ENCODE results near the gene DNAJC21. TPM values are rescaled to one million over a fixed set of nuclear protein-coding genes. Genes with fewer than 3 reads are reported as not detected.
A peak's percentile ranks its signal among the peaks of the same experiment; 100 is the strongest.
"Not testable (repeated sequence)": the region's sequence is repeated elsewhere in the genome, so short reads cannot be mapped to it uniquely, and the experiment has no call there.

The DNAJC21 gene
- total RNA-seq, 5 donors from 2014 or later (not counting 1 experiment from before 2014, with no cell fraction given), result 46.2 to 56.0 (median 51.9) TPM

GRCh38 chr5:34957857-34958690 is 28.7 kb downstream of the DNAJC21 start:
- ATAC-seq (replicated peaks in 1 of 4), result peak in 3 of 4 experiments; percentile 40 to 66 (median 63)
- Mint-ChIP-seq H3K9me3 (no peaks in the 10 kb centered on the region), H3K27me3 (no peaks in the 10 kb centered on the region), H3K4me1 (peaks cover 0 to 11% (median 8%) of the 10 kb centered on the region in 3 donors), H3K36me3 (peaks cover 19% of the 10 kb centered on the region), H3K27ac (peak overlapping the region; percentile 30 to 47), H3K4me3 (no peak overlapping the region)
- peak in 3 of 35 experiments; percentile 2 to 25 (median 3) for DNase-seq
- WGBS (ENCODE audit: insufficient coverage), result 75% methylated on average over 2 of the region's 5 CpGs
- ChIA-PET CTCF (no interaction called here), POLR2A (no interaction called here)
- Histone ChIP-seq H3K4me1 (ENCODE audit: control insufficient read depth in 1 of 2, extremely low read depth in 1 of 2, insufficient read depth in 2 of 2, low read length in 2 of 2) (no peaks in the 10 kb centered on the region), H3K36me3 (ENCODE audit: control insufficient read depth in 2 of 2, extremely low read depth in 1 of 2, insufficient read depth in 1 of 2, low read length in 1 of 2) (peaks cover 0 to 8% of the 10 kb centered on the region in 2 donors), H3K27ac (ENCODE audit: low read length) (no peak overlapping the region), H3K27me3 (replicated peaks in 1 of 2; ENCODE audit: control insufficient read depth in 2 of 2, extremely low read depth in 1 of 2, insufficient read depth in 2 of 2, low read length in 1 of 2) (no peaks in the 10 kb centered on the region), H3K4me3 (ENCODE audit: control insufficient read depth in 1 of 2, extremely low read depth in 1 of 2, low read length in 1 of 2) (no peak overlapping the region), H3K9me3 (no peaks in the 10 kb centered on the region)

DNA sequence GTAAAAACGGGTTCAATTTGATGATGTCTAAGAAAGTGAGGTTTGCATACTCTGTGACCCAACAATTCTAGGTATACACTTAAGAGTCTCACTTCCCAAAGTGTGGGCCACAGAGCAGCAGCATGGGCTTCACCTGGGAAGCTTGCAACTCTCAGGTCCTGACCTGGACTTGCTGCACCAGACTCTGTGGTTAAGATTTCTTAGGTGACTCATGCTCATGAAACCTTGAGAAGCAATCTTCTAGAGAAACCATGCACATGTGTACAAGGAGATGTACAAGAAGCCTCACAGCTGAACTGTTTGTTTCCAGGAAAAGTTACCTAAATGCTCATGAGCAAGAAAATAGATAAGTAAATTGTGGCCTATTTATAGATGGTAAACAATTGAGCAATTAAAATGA is 30.0 kb downstream of the DNAJC21 start:
- Histone ChIP-seq H3K27me3 (replicated peaks in 1 of 2; ENCODE audit: control insufficient read depth in 2 of 2, extremely low read depth in 1 of 2, insufficient read depth in 2 of 2, low read length in 1 of 2) (no peaks in the 10 kb centered on the region), H3K9me3 (no peaks in the 10 kb centered on the region), H3K36me3 (ENCODE audit: control insufficient read depth in 2 of 2, extremely low read depth in 1 of 2, insufficient read depth in 1 of 2, low read length in 1 of 2) (peaks cover 0 to 3% of the 10 kb centered on the region in 2 donors), H3K4me3 (ENCODE audit: control insufficient read depth in 1 of 2, extremely low read depth in 1 of 2, low read length in 1 of 2) (no peak overlapping the region), H3K4me1 (ENCODE audit: control insufficient read depth in 1 of 2, extremely low read depth in 1 of 2, insufficient read depth in 2 of 2, low read length in 2 of 2) (no peaks in the 10 kb centered on the region), H3K27ac (ENCODE audit: low read length) (no peak overlapping the region)
- Mint-ChIP-seq H3K36me3 (peaks cover 17% of the 10 kb centered on the region), H3K27ac (peak overlapping the region in 1 of 2 donors; percentile 44), H3K27me3 (no peaks in the 10 kb centered on the region), H3K4me3 (no peak overlapping the region), H3K4me1 (peaks cover 0 to 11% (median 8%) of the 10 kb centered on the region in 3 donors), H3K9me3 (no peaks in the 10 kb centered on the region)
- no peak for DNase-seq
- ChIA-PET POLR2A (interaction anchor here in 1 of 2 donors (0.6 kb wide), 1 partner anchor 677 kb away, joined by 8 read pairs; no protein-coding TSS in a partner anchor), CTCF (no interaction called here)
- ATAC-seq (replicated peaks in 1 of 4), result peak in 1 of 4 experiments; percentile 37
- WGBS (ENCODE audit: insufficient coverage), result no CpG with 5 or more reads among the region's 1 CpG

- Mint-ChIP-seq H3K36me3 (peaks cover 26% of the 10 kb centered on the region), H3K27ac (no peak overlapping the region), H3K4me3 (no peak overlapping the region), H3K9me3 (peaks cover 2 to 14% (median 11%) of the 10 kb centered on the region in 3 donors), H3K27me3 (no peaks in the 10 kb centered on the region), H3K4me1 (no peaks in the 10 kb centered on the region)
- Histone ChIP-seq H3K4me1 (ENCODE audit: control insufficient read depth in 1 of 2, extremely low read depth in 1 of 2, insufficient read depth in 2 of 2, low read length in 2 of 2) (no peaks in the 10 kb centered on the region), H3K36me3 (ENCODE audit: control insufficient read depth in 2 of 2, extremely low read depth in 1 of 2, insufficient read depth in 1 of 2, low read length in 1 of 2) (no peaks in the 10 kb centered on the region), H3K27ac (ENCODE audit: low read length) (no peak overlapping the region), H3K27me3 (replicated peaks in 1 of 2; ENCODE audit: control insufficient read depth in 2 of 2, extremely low read depth in 1 of 2, insufficient read depth in 2 of 2, low read length in 1 of 2) (no peaks in the 10 kb centered on the region), H3K4me3 (ENCODE audit: control insufficient read depth in 1 of 2, extremely low read depth in 1 of 2, low read length in 1 of 2) (no peak overlapping the region), H3K9me3 (no peaks in the 10 kb centered on the region)
- ATAC-seq (replicated peaks in 1 of 4) (no peak), DNase-seq (no peak)
- ChIA-PET POLR2A (no interaction called here), CTCF (no interaction called here)
- WGBS (ENCODE audit: insufficient coverage), result 100% methylated on average over 1 of the region's 4 CpGs
Observed at GRCh38 chr5:34967540-34967939, 38.2 kb downstream of the DNAJC21 start.

DNA sequence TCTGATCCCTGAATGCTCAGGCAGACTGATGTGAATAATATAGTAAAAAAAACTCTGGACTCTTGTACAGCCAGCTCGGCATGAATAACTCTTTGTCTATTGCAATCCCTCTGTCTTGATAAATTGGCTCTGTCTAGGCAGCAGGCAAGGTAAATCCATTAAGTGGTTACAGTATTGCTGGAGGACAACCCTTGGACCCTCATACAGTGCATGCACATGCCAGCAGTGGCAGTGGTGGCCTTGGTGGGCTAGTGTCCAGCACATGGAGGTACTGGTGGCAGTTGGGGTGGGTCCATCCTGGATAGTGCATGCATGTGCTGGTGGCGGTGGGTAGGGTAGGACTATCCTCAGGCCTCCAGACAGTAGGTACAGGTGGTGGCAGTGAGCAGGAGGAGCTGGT is 38.9 kb downstream of the DNAJC21 start:
- 94% methylated on average over 2 of the region's 2 CpGs for WGBS (ENCODE audit: insufficient coverage)
- H3K27ac Mint-ChIP-seq, result no peak overlapping the region
- Histone ChIP-seq H3K36me3 (ENCODE audit: control insufficient read depth in 2 of 2, extremely low read depth in 1 of 2, insufficient read depth in 1 of 2, low read length in 1 of 2) (no peaks in the 10 kb centered on the region), H3K27me3 (replicated peaks in 1 of 2; ENCODE audit: control insufficient read depth in 2 of 2, extremely low read depth in 1 of 2, insufficient read depth in 2 of 2, low read length in 1 of 2) (no peaks in the 10 kb centered on the region), H3K4me3 (ENCODE audit: control insufficient read depth in 1 of 2, extremely low read depth in 1 of 2, low read length in 1 of 2) (no peak overlapping the region), H3K9me3 (no peaks in the 10 kb centered on the region), H3K27ac (ENCODE audit: low read length) (no peak overlapping the region), H3K4me1 (ENCODE audit: control insufficient read depth in 1 of 2, extremely low read depth in 1 of 2, insufficient read depth in 2 of 2, low read length in 2 of 2) (no peaks in the 10 kb centered on the region)
- ATAC-seq (replicated peaks in 1 of 4), result no peak
- H3K27me3 Mint-ChIP-seq, result no peaks in the 10 kb centered on the region
- peaks cover 2 to 14% (median 11%) of the 10 kb centered on the region in 3 donors for H3K9me3 Mint-ChIP-seq
- ChIA-PET CTCF (no interaction called here), POLR2A (no interaction called here)
- DNase-seq, result no peak
- H3K4me1 Mint-ChIP-seq, result no peaks in the 10 kb centered on the region
- H3K4me3 Mint-ChIP-seq, result no peak overlapping the region
- H3K36me3 Mint-ChIP-seq, result peaks cover 26% of the 10 kb centered on the region

DNA sequence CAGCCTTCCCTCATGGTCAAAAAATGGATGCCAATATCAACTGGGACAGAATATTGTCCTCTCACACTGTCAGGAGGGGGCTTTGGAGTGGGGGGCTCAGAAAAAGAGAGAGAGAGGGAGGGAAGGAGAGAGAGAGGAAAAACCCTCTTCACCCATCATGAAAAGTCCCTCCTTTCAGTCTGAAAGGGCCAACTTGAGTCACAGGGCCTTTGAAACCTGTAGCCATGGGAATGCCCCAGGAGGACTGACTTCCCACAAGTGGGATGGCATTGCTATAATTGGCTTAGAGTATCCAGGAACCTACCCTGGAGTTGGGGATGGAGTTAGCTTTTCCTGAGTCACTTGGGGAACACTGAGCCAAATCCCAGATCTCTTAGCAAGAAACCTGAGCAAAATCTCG is 41.2 kb downstream of the DNAJC21 start:
- no peak for DNase-seq
- WGBS (ENCODE audit: insufficient coverage), result no CpG with 5 or more reads among the region's 1 CpG
- H3K9me3 ChIP-seq, result no peaks in the 10 kb centered on the region
- ChIA-PET CTCF (no interaction called here), POLR2A (no interaction called here)
- no peaks in the 10 kb centered on the region for H3K36me3 ChIP-seq (ENCODE audit: control insufficient read depth in 2 of 2, extremely low read depth in 1 of 2, insufficient read depth in 1 of 2, low read length in 1 of 2)
- Mint-ChIP-seq H3K27me3 (no peaks in the 10 kb centered on the region), H3K27ac (no peak overlapping the region), H3K4me3 (no peak overlapping the region), H3K36me3 (peaks cover 22% of the 10 kb centered on the region), H3K9me3 (peaks cover 2 to 13% (median 11%) of the 10 kb centered on the region in 3 donors), H3K4me1 (no peaks in the 10 kb centered on the region)
- H3K27ac ChIP-seq (ENCODE audit: low read length), result no peak overlapping the region
- H3K27me3 ChIP-seq (replicated peaks in 1 of 2; ENCODE audit: control insufficient read depth in 2 of 2, extremely low read depth in 1 of 2, insufficient read depth in 2 of 2, low read length in 1 of 2), result no peaks in the 10 kb centered on the region
- ATAC-seq (replicated peaks in 1 of 4), result no peak
- no peaks in the 10 kb centered on the region for H3K4me1 ChIP-seq (ENCODE audit: control insufficient read depth in 1 of 2, extremely low read depth in 1 of 2, insufficient read depth in 2 of 2, low read length in 2 of 2)
- H3K4me3 ChIP-seq (ENCODE audit: control insufficient read depth in 1 of 2, extremely low read depth in 1 of 2, low read length in 1 of 2), result no peak overlapping the region

DNA sequence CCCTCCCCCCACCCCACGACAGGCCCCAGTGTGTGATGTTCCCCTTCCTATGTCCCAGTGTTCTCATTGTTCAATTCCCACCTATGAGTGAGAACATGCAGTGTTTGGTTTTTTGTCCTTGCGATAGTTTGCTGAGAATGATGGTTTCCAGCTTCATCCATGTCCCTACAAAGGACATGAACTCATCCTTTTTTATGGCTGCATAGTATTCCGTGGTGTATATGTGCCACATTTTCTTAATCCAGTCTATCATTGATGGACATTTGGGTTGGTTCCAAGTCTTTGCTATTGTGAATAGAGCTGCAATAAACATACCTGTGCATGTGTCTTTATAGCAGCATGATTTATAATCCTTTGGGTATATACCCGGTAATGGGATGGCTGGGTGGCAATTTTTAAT is 42.3 kb downstream of the DNAJC21 start:
- DNase-seq; CTCF ChIA-PET; H3K9me3 Mint-ChIP-seq; H3K27ac ChIP-seq (ENCODE audit: low read length); H3K4me1 Mint-ChIP-seq; H3K27ac Mint-ChIP-seq; H3K4me1 ChIP-seq (ENCODE audit: control insufficient read depth in 1 of 2, extremely low read depth in 1 of 2, insufficient read depth in 2 of 2, low read length in 2 of 2); ATAC-seq (replicated peaks in 1 of 4); H3K27me3 Mint-ChIP-seq; H3K4me3 ChIP-seq (ENCODE audit: control insufficient read depth in 1 of 2, extremely low read depth in 1 of 2, low read length in 1 of 2); POLR2A ChIA-PET; H3K9me3 ChIP-seq; H3K27me3 ChIP-seq (replicated peaks in 1 of 2; ENCODE audit: control insufficient read depth in 2 of 2, extremely low read depth in 1 of 2, insufficient read depth in 2 of 2, low read length in 1 of 2); H3K36me3 ChIP-seq (ENCODE audit: control insufficient read depth in 2 of 2, extremely low read depth in 1 of 2, insufficient read depth in 1 of 2, low read length in 1 of 2); H3K4me3 Mint-ChIP-seq: not testable (repeated sequence)
- WGBS (ENCODE audit: insufficient coverage), result no CpG with 5 or more reads among the region's 4 CpGs
- H3K36me3 Mint-ChIP-seq, result peaks cover 11% of the 10 kb centered on the region
